WTC11 (cell line): ENCODE results near the gene SLC38A8. TPM values are rescaled to one million over a fixed set of nuclear protein-coding genes. Genes with fewer than 3 reads are reported as not detected.

Experiments used
- ATAC-seq: fragments of 200-7000 bp; cut with Tn5 transposase; 2 replicates; pipeline ENCODE4 v1.10.0; 2021; ENCODE audit warnings: mild to moderate bottlenecking, moderate library complexity
- CTCF ChIA-PET: fragments of 300-600 bp; sonication (Branson Sonifier 250); formaldehyde crosslinking; loops from one replicate; lab custom pipeline; 2021; ENCODE audit warnings: antibody characterized with exemption; lab: Charles Lee
- POLR2A ChIA-PET: fragments of 350-600 bp; sonication (Branson Sonifier 250); formaldehyde crosslinking; loops from one replicate; lab custom pipeline; 2021; ENCODE audit warnings: antibody characterized with exemption; lab: Charles Lee
- DNase-seq: peaks from one replicate; pipeline ENCODE4 v3.0.0; 2021; ENCODE audit warnings: low spot score
- H3K27ac Mint-ChIP-seq: 2 replicates; pipeline ENCODE4 v1.8.0; 2021; ENCODE audit warnings: mixed read lengths
- H3K27me3 Mint-ChIP-seq: 2 replicates; pipeline ENCODE4 v1.8.0; 2021; ENCODE audit warnings: low read depth, mild to moderate bottlenecking, moderate library complexity, mixed read lengths
- H3K36me3 Mint-ChIP-seq: 2 replicates; pipeline ENCODE4 v1.8.0; 2021; ENCODE audit warnings: mixed read lengths
- H3K4me1 Mint-ChIP-seq: 2 replicates; pipeline ENCODE4 v1.8.0; 2022; ENCODE audit warnings: mixed read lengths
- H3K4me3 Mint-ChIP-seq: 2 replicates; pipeline ENCODE4 v1.8.0; 2021; ENCODE audit warnings: mild to moderate bottlenecking, moderate library complexity, mixed read lengths
- H3K9me3 Mint-ChIP-seq: 2 replicates; pipeline ENCODE4 v1.8.0; 2021; ENCODE audit warnings: mixed read lengths
- GABPB1 ChIP-seq: sonication (generic); formaldehyde crosslinking; IDR thresholded peaks from 2 replicates; pipeline ENCODE4 v1.8.1; 2023; ENCODE audit warnings: mild to moderate bottlenecking, missing genetic modification reagents
- PRDM15 ChIP-seq: sonication (generic); formaldehyde crosslinking; IDR thresholded peaks from 2 replicates; pipeline ENCODE4 v1.8.0; 2022; ENCODE audit warnings: missing genetic modification reagents
- TCF7 ChIP-seq: sonication (generic); formaldehyde crosslinking; IDR thresholded peaks from 2 replicates; pipeline ENCODE4 v1.8.0; 2022; ENCODE audit warnings: mild to moderate bottlenecking, low read depth, missing genetic modification reagents, moderate library complexity
- ZBTB21 ChIP-seq: sonication (generic); formaldehyde crosslinking; IDR thresholded peaks from 2 replicates; pipeline ENCODE4 v1.8.1; 2023; ENCODE audit warnings: mild to moderate bottlenecking, missing genetic modification reagents, borderline replicate concordance
- ZNF317 ChIP-seq: sonication (generic); formaldehyde crosslinking; IDR thresholded peaks from 2 replicates; pipeline ENCODE4 v1.8.1; 2023; ENCODE audit warnings: low read depth, mild to moderate bottlenecking, moderate library complexity, missing genetic modification reagents, borderline replicate concordance
- ZNF416 ChIP-seq: fragments of 250-450 bp; sonication (Bioruptor Pico); IDR thresholded peaks from 2 replicates; pipeline ENCODE4 v1.9.0; 2021; ENCODE audit warnings: mild to moderate bottlenecking, inconsistent platforms
- ZNF512 ChIP-seq: sonication (generic); formaldehyde crosslinking; IDR thresholded peaks from 2 replicates; pipeline ENCODE4 v1.8.1; 2022; ENCODE audit warnings: missing genetic modification reagents, borderline replicate concordance
- ZNF671 ChIP-seq: fragments of 250-450 bp; sonication (Bioruptor Pico); IDR thresholded peaks from 2 replicates; pipeline ENCODE4 v1.8.0; 2021; ENCODE audit warnings: mild to moderate bottlenecking
- total RNA-seq: library from RNA; stranded (reverse); gene quantifications from 3 replicates; pipeline ENCODE4 v1.2.3, GENCODE V29; 2021
- TF ChIP-seq, protein P1 (sequence below): sonication (generic); formaldehyde crosslinking; IDR thresholded peaks from 2 replicates; pipeline ENCODE4 v1.8.1; 2022; ENCODE audit warnings: mild to moderate bottlenecking, missing genetic modification reagents, moderate library complexity, borderline replicate concordance
- TF ChIP-seq, protein P2 (sequence below): fragments of 200-600 bp; IDR thresholded peaks from 2 replicates; pipeline ENCODE4 v1.8.0; 2022; ENCODE audit warnings: antibody characterized with exemption
- TF ChIP-seq, protein P3 (sequence below): fragments of 250-450 bp; sonication (Bioruptor Pico); IDR thresholded peaks from 2 replicates; pipeline ENCODE4 v2.1.2; 2022; ENCODE audit warnings: mild to moderate bottlenecking, moderate library complexity
- TF ChIP-seq, protein P4 (sequence below): sonication (generic); formaldehyde crosslinking; IDR thresholded peaks from 2 replicates; pipeline ENCODE4 v1.8.1; 2022; ENCODE audit warnings: mild to moderate bottlenecking, moderate library complexity, missing genetic modification reagents

The SLC38A8 gene
- total RNA-seq, 1 experiment from 2014 or later, result not detected

GRCh38 chr16:83973077-83973476 lies 69.5 kb downstream of the SLC38A8 start:
- POLR2A ChIA-PET, result no interaction called here
- TF ChIP-seq ZNF416 (CRISPR knock-in tag) (no peak), PRDM15 (CRISPR knock-in tag) (no peak), GABPB1 (CRISPR knock-in tag) (no peak), TCF7 (CRISPR knock-in tag) (no peak), ZNF512 (CRISPR knock-in tag) (no peak), ZBTB21 (CRISPR knock-in tag) (no peak), ZNF671 (CRISPR knock-in tag) (no peak)
- TF ChIP-seq, protein P1, sequence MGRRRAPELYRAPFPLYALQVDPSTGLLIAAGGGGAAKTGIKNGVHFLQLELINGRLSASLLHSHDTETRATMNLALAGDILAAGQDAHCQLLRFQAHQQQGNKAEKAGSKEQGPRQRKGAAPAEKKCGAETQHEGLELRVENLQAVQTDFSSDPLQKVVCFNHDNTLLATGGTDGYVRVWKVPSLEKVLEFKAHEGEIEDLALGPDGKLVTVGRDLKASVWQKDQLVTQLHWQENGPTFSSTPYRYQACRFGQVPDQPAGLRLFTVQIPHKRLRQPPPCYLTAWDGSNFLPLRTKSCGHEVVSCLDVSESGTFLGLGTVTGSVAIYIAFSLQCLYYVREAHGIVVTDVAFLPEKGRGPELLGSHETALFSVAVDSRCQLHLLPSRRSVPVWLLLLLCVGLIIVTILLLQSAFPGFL (CRISPR knock-in tag), result no peak
- TF ChIP-seq, protein P2, sequence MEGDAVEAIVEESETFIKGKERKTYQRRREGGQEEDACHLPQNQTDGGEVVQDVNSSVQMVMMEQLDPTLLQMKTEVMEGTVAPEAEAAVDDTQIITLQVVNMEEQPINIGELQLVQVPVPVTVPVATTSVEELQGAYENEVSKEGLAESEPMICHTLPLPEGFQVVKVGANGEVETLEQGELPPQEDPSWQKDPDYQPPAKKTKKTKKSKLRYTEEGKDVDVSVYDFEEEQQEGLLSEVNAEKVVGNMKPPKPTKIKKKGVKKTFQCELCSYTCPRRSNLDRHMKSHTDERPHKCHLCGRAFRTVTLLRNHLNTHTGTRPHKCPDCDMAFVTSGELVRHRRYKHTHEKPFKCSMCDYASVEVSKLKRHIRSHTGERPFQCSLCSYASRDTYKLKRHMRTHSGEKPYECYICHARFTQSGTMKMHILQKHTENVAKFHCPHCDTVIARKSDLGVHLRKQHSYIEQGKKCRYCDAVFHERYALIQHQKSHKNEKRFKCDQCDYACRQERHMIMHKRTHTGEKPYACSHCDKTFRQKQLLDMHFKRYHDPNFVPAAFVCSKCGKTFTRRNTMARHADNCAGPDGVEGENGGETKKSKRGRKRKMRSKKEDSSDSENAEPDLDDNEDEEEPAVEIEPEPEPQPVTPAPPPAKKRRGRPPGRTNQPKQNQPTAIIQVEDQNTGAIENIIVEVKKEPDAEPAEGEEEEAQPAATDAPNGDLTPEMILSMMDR, result no peak
- TF ChIP-seq, protein P3, sequence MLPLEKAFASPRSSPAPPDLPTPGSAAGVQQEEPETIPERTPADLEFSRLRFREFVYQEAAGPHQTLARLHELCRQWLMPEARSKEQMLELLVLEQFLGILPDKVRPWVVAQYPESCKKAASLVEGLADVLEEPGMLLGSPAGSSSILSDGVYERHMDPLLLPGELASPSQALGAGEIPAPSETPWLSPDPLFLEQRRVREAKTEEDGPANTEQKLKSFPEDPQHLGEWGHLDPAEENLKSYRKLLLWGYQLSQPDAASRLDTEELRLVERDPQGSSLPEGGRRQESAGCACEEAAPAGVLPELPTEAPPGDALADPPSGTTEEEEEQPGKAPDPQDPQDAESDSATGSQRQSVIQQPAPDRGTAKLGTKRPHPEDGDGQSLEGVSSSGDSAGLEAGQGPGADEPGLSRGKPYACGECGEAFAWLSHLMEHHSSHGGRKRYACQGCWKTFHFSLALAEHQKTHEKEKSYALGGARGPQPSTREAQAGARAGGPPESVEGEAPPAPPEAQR (CRISPR knock-in tag), result no peak
- TF ChIP-seq, all 79 proteins: peak for 0
- H3K4me3 Mint-ChIP-seq, result no peak overlapping the region
- ATAC-seq, result no peak
- CTCF ChIA-PET, result interaction anchor here (1.2 kb wide), 1 partner anchor 41 kb away, joined by 4 read pairs; no protein-coding TSS in a partner anchor
- no peak overlapping the region for H3K27ac Mint-ChIP-seq
- peaks cover 6% of the 10 kb centered on the region for H3K9me3 Mint-ChIP-seq
- H3K4me1 Mint-ChIP-seq, result peaks cover 7% of the 10 kb centered on the region
- peaks cover 4% of the 10 kb centered on the region for H3K36me3 Mint-ChIP-seq
- H3K27me3 Mint-ChIP-seq, result peaks cover 12% of the 10 kb centered on the region
- no peak for DNase-seq

DNA sequence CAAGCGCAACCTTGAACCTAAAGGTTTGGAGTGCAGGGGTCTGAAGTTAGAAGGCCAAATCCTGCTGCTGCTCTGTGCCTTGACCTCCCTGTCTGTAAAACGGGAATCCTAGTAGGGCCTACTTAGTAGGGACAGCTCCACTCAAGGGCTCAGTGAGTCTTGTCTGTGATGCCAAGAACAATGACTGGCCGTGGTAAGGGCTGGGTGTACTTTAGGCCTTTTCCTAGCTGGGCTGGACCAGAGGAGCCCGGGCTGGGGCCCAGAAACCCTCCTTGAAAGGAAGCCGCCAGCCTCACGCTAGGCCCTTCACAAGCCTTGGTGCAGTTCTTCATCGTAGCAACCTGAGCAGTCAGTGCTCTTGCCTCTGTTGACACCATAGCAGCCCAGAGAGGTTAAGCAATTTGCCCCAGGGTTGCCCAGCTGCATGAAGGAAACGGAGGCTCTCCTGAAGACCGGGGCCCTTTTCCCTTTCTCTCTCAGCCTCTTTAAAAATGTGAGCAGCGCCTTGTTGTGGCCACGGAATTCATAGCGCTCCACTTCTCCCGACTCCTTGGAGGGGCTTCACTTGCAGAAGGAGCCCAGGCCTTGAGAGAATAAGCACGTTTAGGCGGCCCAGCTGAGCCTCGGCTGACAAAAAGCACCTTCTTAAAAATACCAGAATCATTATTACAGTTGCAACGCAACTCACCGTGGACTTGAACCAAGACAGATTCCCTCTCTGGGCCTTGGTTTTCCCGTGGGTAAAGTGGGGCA lies 70.2 kb downstream of the SLC38A8 start:
- Mint-ChIP-seq H3K27me3 (peaks cover 12% of the 10 kb centered on the region), H3K4me3 (no peak overlapping the region), H3K9me3 (0 out of 2 replicates have a peak, but pooled peaks cover under 1% of the 10 kb centered on the region), H3K36me3 (no peaks in the 10 kb centered on the region), H3K27ac (no peak overlapping the region), H3K4me1 (peaks cover 7% of the 10 kb centered on the region)
- ATAC-seq, result no peak
- ChIA-PET CTCF (interaction anchor here (0.5 to 3.7 kb wide), 4 partner anchors 16 to 72 kb away, joined by 3 to 36 read pairs (median 20); partner anchors contain the start of gene SLC38A8), POLR2A (no interaction called here)
- TF ChIP-seq ZNF317 (CRISPR knock-in tag), result no peak
- TF ChIP-seq, protein P4, sequence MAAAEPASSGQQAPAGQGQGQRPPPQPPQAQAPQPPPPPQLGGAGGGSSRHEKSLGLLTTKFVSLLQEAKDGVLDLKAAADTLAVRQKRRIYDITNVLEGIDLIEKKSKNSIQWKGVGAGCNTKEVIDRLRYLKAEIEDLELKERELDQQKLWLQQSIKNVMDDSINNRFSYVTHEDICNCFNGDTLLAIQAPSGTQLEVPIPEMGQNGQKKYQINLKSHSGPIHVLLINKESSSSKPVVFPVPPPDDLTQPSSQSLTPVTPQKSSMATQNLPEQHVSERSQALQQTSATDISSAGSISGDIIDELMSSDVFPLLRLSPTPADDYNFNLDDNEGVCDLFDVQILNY (CRISPR knock-in tag), result no peak
- no peak for DNase-seq
